ENCODE results near the gene TSTD2.
A peak's percentile ranks its signal among the peaks of the same experiment; 100 is the strongest.

DNA sequence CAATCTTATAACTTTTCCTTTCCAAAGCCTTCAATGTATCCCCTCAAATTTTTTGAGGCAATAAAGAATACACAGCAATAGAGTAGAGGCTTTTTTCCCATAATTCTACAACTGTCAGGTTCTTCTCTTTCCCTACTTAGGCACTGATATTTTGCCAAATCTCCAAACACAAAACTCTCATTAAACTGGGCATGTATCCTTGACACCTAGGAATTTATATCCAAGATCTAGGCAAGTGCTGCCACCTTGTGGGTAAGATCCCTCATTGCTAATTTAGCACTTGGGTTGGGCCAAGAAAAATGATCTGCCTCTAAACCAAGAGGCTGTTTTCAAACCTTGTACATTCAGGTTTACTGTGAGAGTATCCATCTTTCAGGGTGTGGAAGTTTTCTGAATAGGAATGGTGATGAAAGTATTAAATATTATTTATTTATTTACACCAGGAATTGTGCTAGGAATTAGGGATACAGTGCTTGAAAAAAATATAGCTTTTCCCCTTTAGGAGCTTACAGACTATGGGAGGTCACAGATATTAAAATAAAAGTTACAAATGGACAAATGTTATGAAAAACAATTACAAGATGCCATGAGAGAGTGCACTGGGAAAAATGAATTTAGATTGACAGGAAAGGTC lies 17.6 kb downstream of the TSTD2 start:
- TF ChIP-seq, protein P1, sequence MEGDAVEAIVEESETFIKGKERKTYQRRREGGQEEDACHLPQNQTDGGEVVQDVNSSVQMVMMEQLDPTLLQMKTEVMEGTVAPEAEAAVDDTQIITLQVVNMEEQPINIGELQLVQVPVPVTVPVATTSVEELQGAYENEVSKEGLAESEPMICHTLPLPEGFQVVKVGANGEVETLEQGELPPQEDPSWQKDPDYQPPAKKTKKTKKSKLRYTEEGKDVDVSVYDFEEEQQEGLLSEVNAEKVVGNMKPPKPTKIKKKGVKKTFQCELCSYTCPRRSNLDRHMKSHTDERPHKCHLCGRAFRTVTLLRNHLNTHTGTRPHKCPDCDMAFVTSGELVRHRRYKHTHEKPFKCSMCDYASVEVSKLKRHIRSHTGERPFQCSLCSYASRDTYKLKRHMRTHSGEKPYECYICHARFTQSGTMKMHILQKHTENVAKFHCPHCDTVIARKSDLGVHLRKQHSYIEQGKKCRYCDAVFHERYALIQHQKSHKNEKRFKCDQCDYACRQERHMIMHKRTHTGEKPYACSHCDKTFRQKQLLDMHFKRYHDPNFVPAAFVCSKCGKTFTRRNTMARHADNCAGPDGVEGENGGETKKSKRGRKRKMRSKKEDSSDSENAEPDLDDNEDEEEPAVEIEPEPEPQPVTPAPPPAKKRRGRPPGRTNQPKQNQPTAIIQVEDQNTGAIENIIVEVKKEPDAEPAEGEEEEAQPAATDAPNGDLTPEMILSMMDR (IDR thresholded peaks at IDR 0.05; ENCODE audit: low read length) = peak; percentile 88
- no peak for TF ChIP-seq EZH2 (IDR thresholded peaks at IDR 0.05; ENCODE audit: borderline replicate concordance, low read length)
